Left lung (tissue), 10 donors: ENCODE data around the gene ZSWIM5. TPM values are rescaled to one million over a fixed set of nuclear protein-coding genes. Genes with fewer than 3 reads are reported as not detected.
A peak's percentile ranks its signal among the peaks of the same experiment; 100 is the strongest.

Experiments used
- ATAC-seq: fragments of 200-7000 bp; cut with Tn5 transposase; one replicate; pipeline ENCODE4 v1.9.1; 2020; ENCODE audit warnings: moderate library complexity
- DNase-seq, 4 donors: peaks; one replicate each; pipeline ENCODE4 v3.0.0-alpha.2; 2013 to 2020
- H3K27ac ChIP-seq, 2 donors: fragments of 200-600 bp; sonication (generic) in 1 of 2; one replicate each; pipeline versions ENCODE4 v1.5.0 to v1.8.0; 2020 to 2021
- H3K27me3 ChIP-seq, 2 donors: fragments of 200-600 bp; sonication (generic) in 1 of 2; one replicate each; pipeline versions ENCODE4 v1.5.0 to v1.8.0; 2020 to 2021
- H3K36me3 ChIP-seq, 2 donors: fragments of 200-600 bp; sonication (generic) in 1 of 2; one replicate each; pipeline versions ENCODE4 v1.5.0 to v1.8.0; 2020 to 2021
- H3K4me1 ChIP-seq, 2 donors: fragments of 200-600 bp; one replicate each; pipeline ENCODE4 v1.8.0; 2021
- H3K4me3 ChIP-seq, 2 donors: fragments of 200-600 bp; sonication (generic) in 1 of 2; one replicate each; pipeline versions ENCODE4 v1.5.0 to v1.8.0; 2020 to 2021; ENCODE audit warnings: mild to moderate bottlenecking in 1 of 2
- H3K9me3 ChIP-seq, 2 donors: fragments of 200-600 bp; sonication (generic) in 1 of 2; one replicate each; pipeline versions ENCODE4 v1.5.0 to v1.8.0; 2020 to 2021
- CTCF ChIP-seq, 2 donors: fragments of 200-600 bp; sonication (generic) in 1 of 2; IDR thresholded peaks; one replicate each; pipeline versions ENCODE4 v1.5.0 to v1.8.0; 2021; ENCODE audit warnings: antibody characterized with exemption in 2 of 2
- intact Hi-C, 2 donors: fragments of 100-400 bp; cut with DNase I; formaldehyde crosslinking; loops; one replicate each; pipeline versions ENCODE4 v1.11.2 to v1.14.2; 2022
- polyA plus RNA-seq, 6 donors: library from polyadenylated mRNA; unstranded; fragments of 120-200 nt; gene quantifications; one replicate each; pipeline ENCODE4 v1.2.1, GENCODE V29; 2013; ENCODE audit not compliant: insufficient read length in 6 of 6
- total RNA-seq, 2 donors: library from RNA; stranded (reverse); fragmentation: NEBNext Ultra II Directional; extraction: Animal tissue kit (Norgen Biotek cat#: 25700); gene quantifications; one replicate each; pipeline ENCODE4 v1.2.1, GENCODE V29; 2021
- donor health status: DM: no; HTN: yes; CAD: no.
- donor health status: DM: no; HTN: no; CAD: no.

ZSWIM5 gene
- total and polyA plus RNA-seq, 8 donors, result 2.0 to 6.3 (median 4.7) TPM

GRCh38 chr1:45244660-45245059 lies 38.3 kb upstream of the ZSWIM5 start:
- H3K27ac ChIP-seq, result no peak overlapping the region
- intact Hi-C loops, result no loop called here
- H3K4me3 ChIP-seq, result no peak overlapping the region
- H3K36me3 ChIP-seq, result no peaks in the 10 kb centered on the region
- ATAC-seq (no peak), DNase-seq (no peak)
- no peaks in the 10 kb centered on the region for H3K4me1 ChIP-seq
- no peaks in the 10 kb centered on the region for H3K27me3 ChIP-seq
- no peak for TF ChIP-seq CTCF (IDR thresholded peaks at IDR 0.05)
- peaks cover 0 to 6% of the 10 kb centered on the region in 2 donors for H3K9me3 ChIP-seq

DNA sequence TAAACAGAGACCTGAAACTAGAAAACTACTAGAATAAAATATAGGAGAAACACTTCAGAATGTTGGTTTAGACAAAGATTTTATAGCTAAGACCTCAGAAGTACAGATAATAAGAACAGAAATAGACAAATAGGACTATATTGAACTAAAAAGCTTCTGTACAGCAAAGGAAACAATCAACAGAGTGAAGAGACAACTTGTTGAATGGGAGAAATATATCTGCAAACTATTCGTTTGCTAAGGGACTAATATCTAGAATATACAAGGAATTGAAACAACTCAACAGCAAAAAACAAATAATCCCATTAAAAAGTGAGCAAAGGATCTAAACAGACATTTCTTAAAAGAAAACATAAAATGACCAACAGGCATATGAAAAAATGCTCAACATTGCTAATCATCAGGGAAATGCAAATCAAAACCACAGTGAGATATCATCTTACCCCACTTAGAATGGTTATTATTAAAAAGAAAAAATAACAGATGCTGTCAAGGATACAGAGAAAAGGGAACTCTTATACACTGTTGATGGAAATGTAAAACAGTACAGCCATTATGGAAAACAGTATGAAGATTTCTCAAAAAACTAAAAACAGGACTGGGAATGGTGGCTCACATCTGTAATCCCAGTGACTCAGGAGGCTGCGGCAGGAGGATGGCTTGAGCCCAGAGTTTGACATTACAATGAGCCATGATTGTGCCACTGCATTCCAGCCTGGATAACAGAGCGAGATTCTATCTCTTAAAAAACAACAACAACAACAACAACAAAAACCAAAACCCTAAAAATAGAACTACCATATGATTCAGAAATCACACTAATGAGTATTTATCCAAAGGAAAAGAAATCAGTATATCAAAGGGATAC lies 37.3 kb upstream of the ZSWIM5 start:
- Histone ChIP-seq H3K27me3 (no peaks in the 10 kb centered on the region), H3K4me1 (no peaks in the 10 kb centered on the region), H3K27ac (no peak overlapping the region), H3K4me3 (no peak overlapping the region), H3K36me3 (no peaks in the 10 kb centered on the region), H3K9me3 (peaks cover 0 to 6% of the 10 kb centered on the region in 2 donors)
- no peak for DNase-seq
- no peak for TF ChIP-seq CTCF (IDR thresholded peaks at IDR 0.05)
- no peak for ATAC-seq
- intact Hi-C loops, result no loop called here

GRCh38 chr1:45238846-45239245 lies 32.4 kb upstream of the ZSWIM5 start:
- ATAC-seq (no peak), DNase-seq (no peak)
- H3K4me1 ChIP-seq, result no peaks in the 10 kb centered on the region
- no peak for TF ChIP-seq CTCF (IDR thresholded peaks at IDR 0.05)
- H3K36me3 ChIP-seq, result no peaks in the 10 kb centered on the region
- H3K4me3 ChIP-seq, result no peak overlapping the region
- no peak overlapping the region for H3K27ac ChIP-seq
- peaks cover 0 to 6% of the 10 kb centered on the region in 2 donors for H3K9me3 ChIP-seq
- no peaks in the 10 kb centered on the region for H3K27me3 ChIP-seq
- intact Hi-C loops, result no loop called here

- intact Hi-C loops, result no loop called here
- no peaks in the 10 kb centered on the region for H3K27me3 ChIP-seq
- no peaks in the 10 kb centered on the region for H3K9me3 ChIP-seq
- ATAC-seq (no peak), DNase-seq (no peak)
- no peaks in the 10 kb centered on the region for H3K4me1 ChIP-seq
- H3K27ac ChIP-seq, result no peak overlapping the region
- H3K4me3 ChIP-seq, result no peak overlapping the region
- no peak for TF ChIP-seq CTCF (IDR thresholded peaks at IDR 0.05)
- no peaks in the 10 kb centered on the region for H3K36me3 ChIP-seq
These were observed 29.7 kb upstream of the ZSWIM5 start for GRCh38 chr1:45236136-45236535.

- Histone ChIP-seq H3K4me3 (no peak overlapping the region), H3K36me3 (no peaks in the 10 kb centered on the region), H3K27me3 (no peaks in the 10 kb centered on the region), H3K9me3 (no peaks in the 10 kb centered on the region), H3K4me1 (no peaks in the 10 kb centered on the region), H3K27ac (no peak overlapping the region)
- TF ChIP-seq CTCF (IDR thresholded peaks at IDR 0.05), result no peak
- intact Hi-C loops, result no loop called here
- no peak for DNase-seq
- ATAC-seq, result peak; percentile 70
These were observed 24.1 kb upstream of the ZSWIM5 start for GRCh38 chr1:45230537-45230936.
